Neural cell (in vitro differentiated cells): ENCODE results near the gene SNPH.

Experiments used
- CTCF ChIP-seq: fragments of 450-650 bp; IDR thresholded peaks from 2 replicates; pipeline ENCODE4 v1.5.1; 2014; ENCODE audit warnings: antibody characterized with exemption, mild to moderate bottlenecking, moderate library complexity; ENCODE audit not compliant: poor library complexity, severe bottlenecking
- EP300 ChIP-seq: fragments of 450-650 bp; conservative IDR thresholded peaks from 2 replicates; pipeline ENCODE4 v1.6.1; 2014; ENCODE audit warnings: antibody characterized with exemption, mild to moderate bottlenecking, moderate library complexity; ENCODE audit not compliant: poor library complexity, severe bottlenecking
- EZH2 ChIP-seq: fragments of 200-600, 300-800 bp; shearing (Covaris generic), sonication (generic); IDR thresholded peaks from 2 replicates; pipeline ENCODE4 v1.6.1; 2014; ENCODE audit warnings: antibody characterized with exemption, low read length, borderline replicate concordance, mild to moderate bottlenecking; ENCODE audit not compliant: insufficient read depth, poor library complexity, severe bottlenecking
- MXI1 ChIP-seq: fragments of 450-650 bp; conservative IDR thresholded peaks from 2 replicates; pipeline ENCODE4 v1.6.1; 2014; ENCODE audit warnings: antibody characterized with exemption, mild to moderate bottlenecking; ENCODE audit not compliant: poor library complexity, severe bottlenecking
- POLR2AphosphoS5 ChIP-seq: IDR thresholded peaks from 2 replicates; pipeline ENCODE4 v1.6.1; 2012
- RAD21 ChIP-seq: fragments of 450-650 bp; conservative IDR thresholded peaks from 2 replicates; pipeline ENCODE4 v1.6.1; 2014; ENCODE audit warnings: antibody characterized with exemption, mild to moderate bottlenecking, moderate library complexity
- REST ChIP-seq: IDR thresholded peaks from 2 replicates; pipeline ENCODE4 v1.6.1; 2012; ENCODE audit warnings: borderline replicate concordance
- TAF1 ChIP-seq: IDR thresholded peaks from 2 replicates; pipeline ENCODE4 v1.6.1; 2012; ENCODE audit warnings: low read depth

GRCh38 chr20:1338096-1338495 is 72.0 kb downstream of the SNPH start:
- TF ChIP-seq REST: no peak
- TF ChIP-seq CTCF: no peak
- no peak for TF ChIP-seq RAD21
- no peak for TF ChIP-seq TAF1
- no peak for TF ChIP-seq EZH2
- no peak for TF ChIP-seq POLR2AphosphoS5
- no peak for TF ChIP-seq MXI1
- TF ChIP-seq EP300: no peak
